LoVo (cell line): ENCODE measurements around the gene CNTN5.

ENCODE experiments used
- DNase-seq: peaks from one replicate; pipeline ENCODE4 v3.0.0-alpha.2; 2016; ENCODE audit warnings: low spot score

Gene CNTN5

DNA sequence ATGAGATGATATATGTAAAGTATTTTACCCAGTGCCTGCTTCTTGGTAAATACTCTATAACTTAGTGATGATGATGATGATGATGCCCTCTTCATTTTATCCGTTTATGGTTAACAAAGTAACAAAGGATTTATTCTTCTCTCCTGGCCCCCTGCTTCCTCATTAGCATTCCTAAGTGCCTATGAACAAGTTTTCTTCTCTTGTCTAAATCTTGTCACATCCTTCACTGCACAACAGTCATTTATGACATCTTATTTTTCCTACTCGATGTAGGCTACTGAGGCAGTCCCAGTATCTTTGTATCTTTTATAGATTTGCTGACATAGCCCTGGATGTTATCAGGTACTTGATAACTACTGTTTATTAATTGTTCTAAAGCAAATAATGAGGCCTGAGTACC lies 911.9 kb downstream of the CNTN5 start:
- DNase-seq, result no peak

DNA sequence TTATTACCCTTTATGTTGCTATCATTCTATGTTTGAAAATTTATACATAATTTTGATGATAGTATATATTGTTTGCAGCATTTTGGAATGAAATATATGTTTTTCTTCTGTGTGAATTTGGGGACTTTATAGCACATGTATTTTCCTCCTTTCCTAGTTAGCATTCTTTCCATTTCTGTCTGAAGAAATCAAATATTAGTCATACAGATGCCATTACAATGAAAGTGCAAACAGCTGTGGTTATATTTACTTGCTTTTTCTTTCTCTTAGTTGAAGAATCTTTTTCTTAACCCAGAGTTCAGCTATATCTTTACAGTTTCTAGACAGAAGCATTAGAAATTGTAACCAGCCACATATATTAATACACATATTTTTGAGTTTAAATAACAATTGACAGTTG lies 913.3 kb downstream of the CNTN5 start:
- DNase-seq, result no peak

GRCh38 chr11:99937330-99937729 lies 916.6 kb downstream of the CNTN5 start:
- DNase-seq, result no peak

- no peak for DNase-seq
These were observed 932.1 kb downstream of the CNTN5 start for GRCh38 chr11:99952816-99953215.

GRCh38 chr11:99960536-99960935 lies 939.8 kb downstream of the CNTN5 start:
- DNase-seq, result no peak

DNA sequence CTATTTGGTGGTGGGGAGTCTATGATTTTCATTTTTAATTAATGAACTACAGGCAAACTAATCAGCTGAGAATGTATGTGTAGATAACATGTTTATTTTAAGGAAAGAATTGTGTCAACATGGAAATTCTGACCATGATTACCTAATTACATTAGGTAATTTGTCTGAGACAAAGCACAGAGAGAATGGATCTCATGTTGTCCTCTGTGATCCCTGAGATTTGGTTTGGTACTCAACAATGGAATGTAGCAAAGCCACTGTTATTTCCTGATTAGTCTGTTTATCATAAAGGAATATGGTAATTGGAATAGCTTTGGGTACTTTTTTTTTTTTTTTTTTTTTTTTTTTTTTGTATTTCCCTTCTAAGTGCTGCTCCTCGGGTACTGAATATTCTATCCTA lies 947.6 kb downstream of the CNTN5 start:
- DNase-seq, result no peak

DNA sequence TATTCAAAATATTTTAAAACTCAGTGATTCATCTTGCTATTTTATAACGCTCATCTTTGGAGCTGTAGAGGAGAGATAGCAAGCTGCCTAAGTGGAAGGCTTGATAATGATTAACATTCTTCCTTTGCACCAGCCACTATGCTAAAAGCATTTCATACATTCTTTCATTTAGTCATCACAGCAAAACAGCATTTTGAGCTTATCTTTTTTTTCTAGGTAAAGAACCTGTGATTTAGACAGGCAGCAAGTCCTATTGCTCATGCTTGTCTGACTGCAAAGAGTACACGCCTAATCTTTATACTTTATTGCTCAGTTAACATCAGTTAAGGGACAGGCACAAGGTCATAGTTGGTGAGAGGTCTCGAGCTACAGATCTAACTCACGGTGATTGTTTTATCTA lies 953.2 kb downstream of the CNTN5 start:
- DNase-seq, result no peak

DNA sequence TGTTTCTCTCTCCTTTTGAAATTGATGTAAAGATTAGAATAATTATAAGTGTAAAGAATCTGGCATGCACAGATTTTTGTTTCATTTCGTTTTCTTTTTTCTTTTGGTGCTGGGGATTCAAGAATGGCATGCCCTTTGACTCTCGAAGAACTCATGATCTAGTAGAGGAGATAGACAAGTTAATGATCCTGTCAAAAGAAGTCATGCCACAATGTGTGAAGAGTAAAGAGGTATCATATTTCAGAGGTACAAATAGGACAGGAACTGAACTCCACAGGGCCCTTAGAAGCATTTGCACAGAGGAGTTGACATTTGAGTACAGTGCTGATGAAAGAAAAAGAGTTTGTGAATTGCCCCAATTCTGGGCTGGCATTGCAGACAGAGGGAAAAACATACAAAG lies 958.3 kb downstream of the CNTN5 start:
- DNase-seq, result no peak

- DNase-seq, result no peak
These were observed 967.2 kb downstream of the CNTN5 start for GRCh38 chr11:99987821-99988470.

GRCh38 chr11:99988471-99988837 lies 967.7 kb downstream of the CNTN5 start:
- DNase-seq, result no peak

DNA sequence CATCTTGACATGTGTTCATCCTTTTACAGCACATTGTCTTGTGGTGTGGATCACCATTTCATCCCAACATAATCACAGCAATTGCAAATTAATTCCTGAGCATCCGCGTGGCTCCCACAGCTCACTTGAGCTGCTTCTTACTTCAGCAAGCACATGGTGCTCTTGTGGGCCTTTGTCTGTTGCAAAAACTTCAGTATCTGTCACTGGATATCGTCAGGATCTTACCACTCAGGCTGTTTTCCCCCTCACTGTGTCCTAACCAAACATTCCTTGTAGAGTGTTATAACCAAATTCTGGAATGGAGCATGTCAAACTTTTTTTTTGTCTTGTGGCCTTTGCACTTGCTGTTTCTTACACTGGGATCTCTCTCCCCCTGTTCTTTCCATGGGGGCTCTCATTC lies 983.2 kb downstream of the CNTN5 start:
- no peak for DNase-seq

DNA sequence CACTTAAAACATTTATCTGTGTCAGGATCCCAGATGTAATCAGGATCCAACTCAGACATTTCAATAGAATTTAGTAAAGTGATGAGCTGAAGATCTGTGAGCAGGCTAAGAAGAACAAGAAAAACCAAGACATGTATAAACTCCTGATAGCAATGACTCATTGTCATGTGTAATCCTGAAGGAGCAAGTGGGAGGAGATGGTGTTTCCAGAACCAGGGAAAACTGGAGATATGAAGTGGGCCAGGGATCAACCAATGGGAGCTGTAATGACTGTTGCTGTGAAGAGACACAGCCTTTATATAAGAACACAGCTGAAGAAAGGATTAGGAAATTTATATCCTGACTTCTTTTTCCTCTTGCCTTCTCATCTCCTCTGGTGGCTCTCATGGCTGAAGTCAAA lies 983.8 kb downstream of the CNTN5 start:
- no peak for DNase-seq

GRCh38 chr11:100008417-100008816 lies 987.7 kb downstream of the CNTN5 start:
- DNase-seq, result no peak

GRCh38 chr11:100009728-100010127 lies 989.0 kb downstream of the CNTN5 start:
- DNase-seq, result no peak

- DNase-seq, result no peak
These were observed 989.6 kb downstream of the CNTN5 start for GRCh38 chr11:100010393-100010792.

DNA sequence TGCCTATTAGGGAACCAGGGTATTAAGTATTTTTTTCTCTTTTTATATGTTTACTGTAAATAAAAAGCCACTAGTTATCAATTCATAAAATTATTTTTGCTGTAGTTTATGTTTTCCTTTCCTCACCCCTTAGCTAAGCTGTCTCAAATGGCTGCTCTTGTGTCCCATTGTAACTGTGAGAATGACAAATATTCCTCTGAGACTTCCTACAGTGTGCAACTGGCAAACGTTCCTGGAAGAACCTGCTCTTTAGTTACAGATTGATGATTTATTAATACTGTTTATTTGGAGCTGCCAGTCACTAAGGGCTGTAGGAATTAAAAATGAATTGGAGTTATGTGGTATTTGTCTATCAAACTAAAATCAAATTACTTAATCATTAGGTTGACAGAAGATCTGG lies 990.9 kb downstream of the CNTN5 start:
- DNase-seq, result no peak

DNA sequence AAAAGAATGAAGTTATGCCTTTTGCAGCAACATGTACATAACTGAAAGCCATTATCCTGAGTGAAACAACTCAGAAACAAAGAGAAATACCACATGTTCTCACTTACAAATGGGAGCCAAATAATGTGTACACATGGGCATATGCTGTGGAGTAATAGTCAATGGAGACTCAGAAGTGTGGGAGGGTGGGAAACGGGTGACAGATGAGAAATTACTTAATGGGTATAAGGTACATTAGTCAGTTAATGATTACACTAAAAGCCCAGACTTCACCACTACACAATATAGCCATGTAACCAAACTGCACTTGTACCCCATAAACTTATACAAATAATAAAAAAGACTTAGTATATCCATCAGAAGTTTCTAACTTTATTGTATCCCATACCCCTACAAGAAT lies 992.3 kb downstream of the CNTN5 start:
- no peak for DNase-seq

DNA sequence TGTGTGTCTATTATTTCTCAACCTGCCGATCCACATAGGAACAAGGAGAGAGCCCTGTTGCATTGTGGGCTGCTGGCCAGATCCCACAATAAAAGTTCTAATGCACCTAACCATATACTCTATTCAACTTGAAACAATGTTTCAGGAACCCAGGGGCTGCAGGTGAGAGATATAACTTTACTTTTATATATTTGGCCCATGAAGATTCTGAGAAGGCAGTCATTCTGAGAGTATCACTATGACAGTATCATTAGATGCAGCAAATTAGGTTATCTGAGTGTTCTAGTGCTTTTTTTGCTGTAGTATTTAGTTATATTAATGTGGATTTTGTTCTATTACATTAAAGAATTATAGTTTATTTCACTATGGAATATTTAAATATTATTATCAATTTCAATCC lies 1011.2 kb downstream of the CNTN5 start:
- DNase-seq, result no peak

- DNase-seq, result no peak
These were observed 1040.3 kb downstream of the CNTN5 start for GRCh38 chr11:100061006-100061405.

DNA sequence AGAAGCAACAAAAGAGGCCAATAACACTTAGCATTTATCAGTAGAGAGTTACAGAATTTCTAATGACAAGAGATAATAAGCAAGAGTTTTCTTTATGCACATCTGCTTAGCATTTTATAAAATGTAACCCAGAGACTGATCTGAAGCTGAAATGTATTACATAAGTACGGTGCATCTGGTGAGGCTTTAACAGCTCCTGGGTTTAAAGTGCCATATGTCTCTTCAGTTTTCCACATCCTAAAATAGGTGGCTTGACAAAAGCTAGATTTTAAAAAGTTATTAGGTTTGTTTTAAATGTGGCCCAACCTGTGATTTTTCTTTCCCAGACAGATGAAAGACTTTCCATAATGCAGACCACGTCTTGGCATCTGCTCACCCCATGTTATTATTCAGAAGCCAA lies 1045.7 kb downstream of the CNTN5 start:
- DNase-seq, result no peak

GRCh38 chr11:100068116-100068515 lies 1047.4 kb downstream of the CNTN5 start:
- no peak for DNase-seq

DNA sequence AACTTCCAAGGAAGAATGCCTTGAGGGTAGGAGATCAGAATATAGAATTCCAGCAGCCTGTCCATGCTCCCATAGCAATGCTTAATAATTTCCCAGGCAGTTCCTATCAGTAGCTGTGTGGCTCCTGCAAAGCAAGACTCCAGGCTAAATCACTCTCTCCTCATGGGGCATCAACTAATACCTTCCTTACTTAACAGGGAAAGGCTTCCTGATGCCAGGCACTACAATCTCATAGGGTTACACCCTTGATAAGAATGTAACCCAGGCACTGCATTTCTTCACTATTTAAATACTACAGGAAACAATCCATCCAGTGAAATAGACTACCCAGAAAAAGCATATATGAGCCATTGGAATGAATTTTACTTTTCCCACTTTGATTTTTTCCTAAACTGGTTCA lies 1051.4 kb downstream of the CNTN5 start:
- DNase-seq, result no peak

DNA sequence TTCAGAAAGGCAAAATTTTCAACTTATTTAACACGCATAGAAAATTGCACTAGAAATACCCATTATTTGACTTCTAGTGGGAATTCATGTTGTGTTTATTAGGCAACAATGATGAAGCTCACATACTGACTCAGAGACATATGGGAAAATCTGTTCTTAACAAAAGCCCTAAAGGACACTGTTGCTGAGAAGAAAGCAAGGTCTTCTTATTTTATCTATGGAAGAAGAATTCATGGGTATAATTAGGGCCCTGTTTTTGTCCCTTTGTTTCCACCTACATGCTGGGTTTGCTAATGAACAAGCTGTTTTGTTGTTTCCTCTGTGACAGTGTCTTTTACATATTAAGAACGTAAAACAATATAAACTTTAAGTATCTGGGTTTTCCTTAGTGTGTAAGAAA lies 1059.6 kb downstream of the CNTN5 start:
- DNase-seq, result no peak

- no peak for DNase-seq
These were observed 1060.1 kb downstream of the CNTN5 start for GRCh38 chr11:100080821-100081220.

- DNase-seq, result no peak
These were observed 1072.9 kb downstream of the CNTN5 start for GRCh38 chr11:100093698-100094097.
